ENCODE measurements around the gene OR2Y1.

Gene OR2Y1

DNA sequence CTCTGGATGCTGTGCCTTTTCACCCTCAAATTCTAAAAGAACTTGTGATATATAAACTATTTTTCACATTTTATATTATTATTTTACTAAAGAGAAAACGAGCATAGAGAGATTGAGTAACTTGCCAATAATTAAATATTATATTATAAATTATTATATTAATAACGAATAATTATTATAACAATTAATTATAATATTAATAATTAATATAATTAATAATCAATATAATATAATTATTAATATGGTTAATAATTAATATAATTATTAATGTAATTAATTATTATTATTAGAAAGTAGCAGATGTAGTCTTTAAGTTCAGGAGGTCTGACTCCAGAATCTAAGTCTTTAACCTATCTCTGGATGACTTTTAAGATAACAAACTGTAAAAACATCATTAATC lies 20.1 kb downstream of the OR2Y1 start:
- no peaks in the 10 kb centered on the region for H3K9me3 ChIP-seq (ENCODE audit: control insufficient read depth, insufficient read depth, low read length)
- no peaks in the 10 kb centered on the region for H3K36me3 ChIP-seq (ENCODE audit: control insufficient read depth, low read length)
- peaks cover 8% of the 10 kb centered on the region for H3K27me3 ChIP-seq (ENCODE audit: control insufficient read depth, low read length)
- H3F3A ChIP-seq (ENCODE audit: control insufficient read depth, insufficient read depth), result no peaks in the 10 kb centered on the region
- no peak overlapping the region for H3K4me2 ChIP-seq (ENCODE audit: low read length)
- no peak for TF ChIP-seq EZH2phosphoT487 (IDR thresholded peaks at IDR 0.05; ENCODE audit: borderline replicate concordance, low read length)
- no peak for TF ChIP-seq CTCF (IDR thresholded peaks at IDR 0.05; ENCODE audit: low read depth, low read length, poor library complexity, severe bottlenecking)
- no peaks in the 10 kb centered on the region for H4K20me1 ChIP-seq (ENCODE audit: control insufficient read depth, insufficient read depth, low read depth, low read length)
- no peaks in the 10 kb centered on the region for H3K9me2 ChIP-seq (replicated peaks; ENCODE audit: control insufficient read depth, low read length)
- H3K27ac ChIP-seq (ENCODE audit: low read depth, low read length), result no peak overlapping the region
- H3K4me3 ChIP-seq (ENCODE audit: low read length), result no peak overlapping the region
- H3K4me1 ChIP-seq (ENCODE audit: control insufficient read depth, low read length), result no peaks in the 10 kb centered on the region
- no peaks in the 10 kb centered on the region for H3K79me2 ChIP-seq (ENCODE audit: control insufficient read depth, low read length)

DNA sequence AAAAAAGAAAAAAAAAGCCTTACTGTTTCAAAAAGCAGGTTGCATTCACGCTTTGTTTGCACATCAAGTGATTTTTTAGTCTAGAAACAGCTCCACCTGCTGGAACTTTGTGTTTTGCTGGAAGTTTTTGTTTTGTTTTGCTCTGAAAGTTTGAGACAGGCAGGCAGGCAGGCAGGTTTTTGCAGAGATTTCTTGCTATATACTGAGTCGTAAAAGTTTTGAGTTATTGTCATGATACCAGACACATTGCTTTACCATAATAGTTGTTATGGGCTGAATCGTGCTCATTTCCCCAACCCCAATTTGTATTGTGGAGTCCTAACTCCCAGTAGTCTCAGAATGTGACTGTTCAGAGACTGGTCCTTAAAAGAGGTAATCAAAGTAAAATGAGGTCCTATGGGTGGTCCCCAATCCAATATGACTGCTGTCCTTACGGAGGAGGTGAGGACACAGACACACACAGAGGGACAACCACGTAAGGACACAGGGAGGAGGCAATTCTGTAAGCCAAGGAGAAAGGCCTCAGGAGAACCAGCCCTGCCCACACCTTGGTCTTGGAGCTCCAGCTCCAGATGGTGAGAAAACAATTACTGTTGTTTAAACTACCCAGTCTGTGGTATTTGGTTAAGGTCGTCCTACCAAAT lies 20.9 kb downstream of the OR2Y1 start:
- Histone ChIP-seq H3K27me3 (ENCODE audit: control insufficient read depth, low read length) (peaks cover 8% of the 10 kb centered on the region), H3K27ac (ENCODE audit: low read depth, low read length) (no peak overlapping the region), H3K4me1 (ENCODE audit: control insufficient read depth, low read length) (no peaks in the 10 kb centered on the region), H3K36me3 (ENCODE audit: control insufficient read depth, low read length) (no peaks in the 10 kb centered on the region), H4K20me1 (ENCODE audit: control insufficient read depth, insufficient read depth, low read depth, low read length) (no peaks in the 10 kb centered on the region), H3F3A (ENCODE audit: control insufficient read depth, insufficient read depth) (no peaks in the 10 kb centered on the region), H3K79me2 (ENCODE audit: control insufficient read depth, low read length) (no peaks in the 10 kb centered on the region), H3K9me2 (replicated peaks; ENCODE audit: control insufficient read depth, low read length) (no peaks in the 10 kb centered on the region), H3K4me2 (ENCODE audit: low read length) (no peak overlapping the region), H3K4me3 (ENCODE audit: low read length) (no peak overlapping the region), H3K9me3 (ENCODE audit: control insufficient read depth, insufficient read depth, low read length) (no peaks in the 10 kb centered on the region)
- TF ChIP-seq EZH2phosphoT487 (IDR thresholded peaks at IDR 0.05; ENCODE audit: borderline replicate concordance, low read length), result no peak
- peak; percentile 63 for TF ChIP-seq CTCF (IDR thresholded peaks at IDR 0.05; ENCODE audit: low read depth, low read length, poor library complexity, severe bottlenecking)

DNA sequence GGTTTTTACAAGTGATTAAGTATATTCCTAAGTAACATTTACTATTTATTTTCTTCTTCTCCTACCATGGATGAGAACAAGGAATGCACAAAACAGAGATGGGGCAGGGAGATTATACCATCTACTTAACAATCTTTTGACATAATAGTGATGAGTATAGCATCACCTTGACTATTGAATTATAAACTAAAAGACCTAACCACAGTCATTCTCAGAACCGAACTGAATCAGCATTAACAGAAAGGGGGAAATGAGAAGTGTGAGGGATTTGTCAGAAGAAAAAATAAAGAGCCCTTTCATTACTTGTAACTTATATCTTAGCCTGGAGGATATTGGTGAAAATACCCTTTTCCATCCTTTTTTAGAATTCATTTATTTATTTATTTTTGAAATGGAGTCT lies 21.9 kb downstream of the OR2Y1 start:
- Histone ChIP-seq H3K9me2 (replicated peaks; ENCODE audit: control insufficient read depth, low read length) (no peaks in the 10 kb centered on the region), H3K4me1 (ENCODE audit: control insufficient read depth, low read length) (no peaks in the 10 kb centered on the region)
- no peak for TF ChIP-seq EZH2phosphoT487 (IDR thresholded peaks at IDR 0.05; ENCODE audit: borderline replicate concordance, low read length)
- no peak for TF ChIP-seq CTCF (IDR thresholded peaks at IDR 0.05; ENCODE audit: low read depth, low read length, poor library complexity, severe bottlenecking)

More for the DNA sequence above, 21.9 kb downstream of the OR2Y1 start:
- no peak overlapping the region for H3K27ac ChIP-seq (ENCODE audit: low read depth, low read length)
- H3K4me2 ChIP-seq (ENCODE audit: low read length), result no peak overlapping the region
- H3K36me3 ChIP-seq (ENCODE audit: control insufficient read depth, low read length), result no peaks in the 10 kb centered on the region
- no peaks in the 10 kb centered on the region for H4K20me1 ChIP-seq (ENCODE audit: control insufficient read depth, insufficient read depth, low read depth, low read length)
- H3K9me3 ChIP-seq (ENCODE audit: control insufficient read depth, insufficient read depth, low read length), result no peaks in the 10 kb centered on the region
- no peaks in the 10 kb centered on the region for H3K79me2 ChIP-seq (ENCODE audit: control insufficient read depth, low read length)
- no peaks in the 10 kb centered on the region for H3F3A ChIP-seq (ENCODE audit: control insufficient read depth, insufficient read depth)
- H3K4me3 ChIP-seq (ENCODE audit: low read length), result no peak overlapping the region
- H3K27me3 ChIP-seq (ENCODE audit: control insufficient read depth, low read length), result peaks cover 8% of the 10 kb centered on the region

All from DOHH2 (cell line).